ENCODE results near the gene CMTM6.

- TF ChIP-seq CTCF (IDR thresholded peaks at IDR 0.05) (no peak), POLR2A (IDR thresholded peaks at IDR 0.05) (no peak)
Measured at GRCh38 chr3:32450992-32451659, 51.5 kb downstream of the CMTM6 start.

All from heart left ventricle (tissue), 13 donors.